Activated CD4-positive, alpha-beta T cell treated with anti-CD3 and anti-CD28 coated beads for 4 hours (primary cell): ENCODE results near the gene GLIS1.

ENCODE experiments used
- DNase-seq, 2 donors: peaks; one replicate each; pipeline ENCODE4 v3.0.0-alpha.2; 2020

Gene GLIS1

DNA sequence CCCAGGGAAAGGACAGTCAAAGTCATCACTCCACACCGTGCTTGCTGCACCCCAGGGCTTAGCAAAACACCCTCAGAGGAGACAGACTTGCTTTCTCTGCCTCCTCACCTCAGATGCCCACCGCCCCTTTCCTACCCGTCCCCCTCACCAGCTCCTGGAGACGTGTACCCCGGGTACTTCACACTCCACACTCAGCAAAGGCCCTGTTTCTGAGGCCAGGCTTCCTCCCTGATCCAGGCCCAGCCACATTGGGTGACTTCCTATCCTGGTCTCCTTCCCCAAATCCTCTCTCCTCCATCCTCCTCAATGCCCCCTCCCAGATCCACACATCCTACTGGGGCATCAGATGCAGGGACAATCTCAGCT, 163.0 kb downstream of the GLIS1 start:
- no peak for DNase-seq

DNA sequence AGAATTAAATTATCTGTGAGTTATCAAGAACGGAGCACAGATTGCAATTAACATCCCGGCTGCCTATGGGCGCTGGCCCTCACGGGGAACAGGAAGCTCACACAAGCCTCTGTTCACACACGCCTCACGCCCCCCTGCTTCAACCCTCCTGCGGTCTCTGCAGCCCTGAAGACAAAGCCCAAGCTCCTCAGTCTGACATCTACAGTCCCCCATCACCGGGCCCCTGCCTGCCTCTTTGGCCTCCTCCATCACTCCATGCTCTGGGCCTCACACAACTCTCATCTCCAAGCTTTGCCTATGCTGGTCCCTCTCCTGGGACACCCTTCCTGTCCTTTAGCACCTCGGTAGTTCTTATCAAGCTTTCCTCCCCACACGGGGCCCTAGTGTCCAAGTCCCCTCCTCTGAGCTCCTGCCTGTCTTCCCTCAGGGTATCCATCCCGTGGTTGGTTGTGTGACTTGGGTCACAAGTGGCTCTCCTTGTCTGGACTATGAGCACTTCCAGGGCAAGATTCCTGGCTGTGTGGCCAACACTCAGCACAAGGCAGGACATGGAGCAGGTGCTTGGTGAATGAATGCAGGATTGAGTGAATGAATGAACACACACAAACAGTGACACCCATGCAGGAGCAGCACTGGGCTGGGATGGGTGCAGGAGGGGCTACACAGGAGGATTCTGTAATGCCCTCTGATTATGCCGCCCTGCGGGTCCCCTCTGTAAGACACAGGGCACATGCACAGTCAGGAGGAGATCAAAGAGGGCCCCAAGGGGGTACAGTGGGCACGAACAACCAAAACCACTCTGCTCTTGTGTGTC, 163.6 kb downstream of the GLIS1 start:
- DNase-seq = no peak

DNA sequence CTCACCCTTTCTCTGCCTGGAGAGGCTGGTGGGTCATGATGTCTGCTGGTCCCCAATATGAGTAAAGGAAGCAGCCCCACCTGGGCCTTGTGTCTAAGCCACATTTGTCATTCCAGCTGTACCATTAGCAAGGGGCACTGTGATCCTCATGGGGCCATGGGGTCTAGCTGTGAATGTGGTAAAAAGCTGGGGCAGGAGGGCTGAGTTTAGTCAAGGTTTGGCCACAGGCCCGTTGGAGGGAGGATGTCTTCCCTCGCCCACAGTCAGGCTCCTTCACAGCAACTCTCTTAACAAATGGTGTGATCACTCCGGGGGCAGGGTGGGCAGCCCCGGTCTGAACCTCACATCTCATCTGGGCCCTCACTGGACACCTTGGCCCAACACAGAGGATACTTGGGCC, 164.3 kb downstream of the GLIS1 start:
- DNase-seq = no peak

DNA sequence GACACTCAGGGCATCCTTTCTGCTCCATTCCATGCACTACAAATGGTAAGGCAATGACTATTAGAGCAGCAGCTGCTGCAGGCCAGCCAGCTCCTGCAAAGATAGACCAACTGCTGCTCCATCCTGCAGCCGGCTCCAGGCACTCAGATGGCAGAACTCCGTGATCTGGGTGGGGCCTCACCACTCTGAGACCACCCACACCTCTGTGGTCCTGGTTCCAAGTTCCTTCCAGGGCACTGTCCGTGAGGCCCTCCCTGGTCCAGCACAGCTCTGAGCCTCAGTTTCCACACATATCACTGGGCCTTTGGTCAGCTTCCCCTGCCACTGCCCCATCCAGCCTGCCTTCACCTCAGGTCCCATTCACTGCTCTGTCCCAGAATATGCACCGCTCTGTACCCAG, 165.0 kb downstream of the GLIS1 start:
- no peak for DNase-seq

DNA sequence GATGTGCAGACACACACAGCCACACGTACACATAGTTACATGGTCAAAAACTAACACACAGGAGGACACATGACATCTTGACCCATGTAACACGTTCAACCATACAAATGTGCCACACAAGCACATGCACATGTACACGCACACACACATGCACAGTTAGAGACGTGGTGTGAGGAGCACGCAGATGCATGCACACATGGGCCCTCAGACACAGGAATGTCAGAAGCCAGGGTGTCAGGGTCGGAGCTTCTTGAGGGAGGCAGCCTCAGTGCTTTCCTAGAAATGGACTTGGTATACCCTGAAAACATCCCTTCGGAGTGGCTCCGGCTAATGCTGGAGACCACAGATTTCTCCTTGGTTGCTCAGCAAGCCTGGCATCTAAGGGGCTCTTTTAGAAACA, 165.4 kb downstream of the GLIS1 start:
- no peak for DNase-seq

DNA sequence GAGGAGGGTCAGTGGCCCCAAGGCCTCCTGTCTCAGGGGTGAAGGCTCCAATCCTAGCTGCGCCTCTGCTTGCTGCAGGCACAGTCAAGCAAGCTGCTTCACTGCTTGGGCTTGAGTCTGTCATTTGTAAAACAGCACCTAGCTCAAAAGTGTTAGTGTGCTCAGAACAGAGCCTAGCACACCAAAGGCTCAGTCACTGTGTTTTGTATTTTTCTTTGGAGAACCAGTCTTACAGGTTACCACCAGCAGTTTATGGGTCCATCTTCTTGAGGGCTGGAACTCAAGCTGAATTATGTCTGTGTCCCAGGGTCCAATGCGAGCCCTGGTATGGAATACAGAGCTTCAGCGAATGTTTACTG, 166.2 kb downstream of the GLIS1 start:
- DNase-seq = no peak

DNA sequence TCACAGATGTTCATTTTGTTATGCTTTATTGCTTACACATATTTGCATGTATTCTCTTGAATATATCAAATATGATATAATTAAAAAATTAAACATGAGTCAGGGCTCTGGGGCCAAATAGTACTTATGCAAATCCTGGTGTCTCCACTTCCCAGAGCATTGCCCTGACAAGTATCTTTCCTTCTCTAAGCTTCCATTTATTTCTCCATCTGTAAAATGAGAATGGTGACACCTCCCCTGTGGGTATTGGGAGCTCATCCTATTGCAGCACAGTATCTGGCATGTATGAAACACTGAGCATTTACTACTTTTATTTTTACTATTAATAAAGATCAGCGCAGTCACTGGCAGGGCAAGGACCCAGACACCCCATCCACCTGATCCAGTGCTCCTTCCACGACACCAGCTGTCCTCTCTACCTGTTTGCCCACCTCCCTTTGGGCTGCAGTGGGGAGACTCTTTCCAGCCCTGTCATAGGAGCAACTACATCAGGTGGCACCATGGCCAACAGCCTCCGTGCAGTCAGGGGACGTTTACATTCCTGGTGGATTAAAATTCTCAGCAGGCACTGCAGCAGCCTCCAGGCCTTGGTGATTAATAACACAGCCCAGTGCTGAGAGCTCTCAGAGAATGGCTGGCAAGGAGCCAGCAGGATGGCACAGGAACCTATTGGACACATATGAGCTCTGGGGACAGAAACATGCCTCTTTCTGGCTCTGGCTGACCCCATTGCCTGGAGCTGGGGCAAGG, 166.7 kb downstream of the GLIS1 start:
- DNase-seq = no peak

DNA sequence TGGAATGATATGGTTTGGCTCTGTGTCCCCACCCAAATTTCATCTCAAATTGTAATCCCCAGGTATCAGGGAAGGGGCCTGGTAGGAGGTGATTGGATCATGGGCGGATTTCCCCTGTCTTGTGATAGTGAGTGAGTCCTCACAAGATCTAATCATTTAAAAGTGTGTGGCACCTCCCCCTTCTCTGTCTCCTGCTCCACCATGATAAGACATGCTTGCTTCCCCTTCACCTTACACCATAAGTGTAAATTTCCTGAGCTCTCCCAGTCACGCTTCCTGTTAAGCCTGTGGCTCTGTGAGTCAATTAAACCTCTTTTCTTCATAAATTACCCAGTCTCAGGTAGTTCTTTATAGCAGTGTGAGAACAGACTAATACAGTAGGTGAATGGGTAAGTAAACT, 170.4 kb downstream of the GLIS1 start:
- no peak for DNase-seq

DNA sequence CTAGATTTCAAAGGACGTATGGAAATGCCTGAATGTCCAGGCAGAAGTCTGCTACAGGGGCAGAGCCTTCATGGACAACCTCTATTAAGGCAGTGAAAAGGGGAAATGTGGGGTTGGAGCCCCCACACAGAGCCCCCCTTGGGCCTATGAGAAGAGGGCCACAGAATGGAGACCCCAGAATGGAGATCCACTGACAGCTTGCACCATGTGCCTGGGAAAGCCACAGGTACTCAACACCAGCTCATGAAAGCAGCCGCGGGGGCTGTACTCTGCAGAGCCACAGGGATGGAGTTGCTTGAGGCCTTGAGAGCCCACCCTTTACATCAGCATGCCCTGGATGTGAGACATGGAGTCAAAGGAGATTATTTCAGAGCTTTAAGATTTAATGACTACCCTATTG, 171.1 kb downstream of the GLIS1 start:
- DNase-seq = no peak

DNA sequence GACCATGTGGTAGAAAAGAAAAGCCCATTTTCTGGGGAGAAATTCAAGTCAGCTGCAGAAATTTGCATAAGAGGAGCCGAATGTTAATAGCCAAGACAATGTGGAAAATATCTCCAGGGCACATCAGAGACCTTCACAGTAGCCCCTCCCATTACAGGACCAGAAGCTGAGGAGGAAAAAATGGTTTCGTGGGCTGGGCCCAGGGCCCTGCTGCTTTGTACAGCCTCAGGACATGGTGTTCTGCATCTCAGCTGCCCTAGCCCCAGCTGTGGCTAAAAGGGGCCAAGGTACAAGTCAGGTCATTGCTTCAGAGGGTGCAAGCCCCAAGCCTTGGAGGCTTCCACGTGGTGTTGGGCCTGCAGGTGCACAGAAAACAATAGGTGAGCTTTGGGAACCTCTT, 171.5 kb downstream of the GLIS1 start:
- no peak for DNase-seq

DNA sequence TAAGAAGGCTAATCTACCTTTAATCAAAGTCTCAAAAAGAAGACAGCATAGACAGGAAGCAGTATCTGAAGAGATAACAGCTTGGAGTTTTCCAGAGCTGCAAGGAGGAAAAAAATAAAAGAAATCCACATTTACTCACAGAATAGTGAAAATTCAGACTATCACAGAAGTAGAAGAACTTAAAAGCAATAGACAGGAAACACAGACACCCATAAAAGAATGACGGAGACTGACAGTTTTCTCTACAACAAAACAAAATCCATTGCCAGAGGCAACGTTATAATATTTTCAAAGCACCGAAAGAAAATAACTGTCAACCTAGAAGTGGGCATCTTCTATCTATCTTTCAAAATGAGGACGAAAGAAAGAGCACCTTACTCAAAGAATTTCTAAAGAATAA, 175.4 kb downstream of the GLIS1 start:
- no peak for DNase-seq

DNA sequence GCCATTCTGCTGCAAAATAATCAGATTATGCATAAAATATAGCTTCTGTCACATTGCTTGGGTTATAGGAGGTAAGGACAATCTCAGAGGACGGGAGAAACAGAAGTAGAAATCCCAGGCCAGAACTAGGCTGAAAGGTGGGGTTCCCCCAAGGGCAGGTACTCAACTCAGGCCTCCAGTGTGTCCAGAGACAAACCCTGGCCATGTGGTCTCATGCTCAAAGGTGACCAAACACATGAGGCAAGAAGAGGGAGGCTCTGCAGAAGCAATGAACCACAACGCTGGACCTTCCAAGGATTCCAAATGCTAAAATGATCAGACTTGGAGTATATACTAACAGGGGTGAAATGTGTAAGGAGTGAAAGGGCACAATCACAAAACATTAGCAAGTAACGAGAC, 176.0 kb downstream of the GLIS1 start:
- DNase-seq = no peak

DNA sequence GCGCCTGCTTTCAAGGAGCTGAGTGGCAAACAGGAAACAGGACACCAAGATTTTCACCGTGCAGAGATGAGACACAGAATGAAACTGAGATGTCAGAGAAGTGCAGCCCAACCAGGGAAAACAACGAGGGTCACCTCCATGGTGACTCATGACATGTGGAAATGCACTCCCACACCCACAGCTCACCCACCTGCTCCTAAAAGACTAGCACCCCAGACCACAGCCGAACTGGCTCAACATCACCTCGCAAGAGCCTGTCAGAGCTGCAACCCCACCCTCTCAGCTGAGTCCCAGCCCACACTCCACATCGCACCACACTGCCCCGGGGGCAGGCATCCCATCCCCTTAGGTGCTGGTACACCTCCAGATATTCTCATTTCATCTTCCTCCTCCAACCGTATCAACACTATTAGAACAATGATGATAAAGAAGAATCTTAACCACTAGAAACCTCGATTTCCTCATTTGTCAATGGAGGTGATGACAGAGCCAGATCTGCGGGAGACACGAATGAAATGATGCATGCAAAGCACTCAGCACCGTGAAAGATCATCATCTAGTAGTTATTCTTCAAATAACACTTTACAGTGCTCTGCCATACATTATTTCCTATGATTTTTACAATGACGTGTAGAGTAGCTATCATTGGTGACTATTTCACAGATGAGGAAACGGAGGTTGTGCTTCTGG, 176.5 kb downstream of the GLIS1 start:
- no peak for DNase-seq

DNA sequence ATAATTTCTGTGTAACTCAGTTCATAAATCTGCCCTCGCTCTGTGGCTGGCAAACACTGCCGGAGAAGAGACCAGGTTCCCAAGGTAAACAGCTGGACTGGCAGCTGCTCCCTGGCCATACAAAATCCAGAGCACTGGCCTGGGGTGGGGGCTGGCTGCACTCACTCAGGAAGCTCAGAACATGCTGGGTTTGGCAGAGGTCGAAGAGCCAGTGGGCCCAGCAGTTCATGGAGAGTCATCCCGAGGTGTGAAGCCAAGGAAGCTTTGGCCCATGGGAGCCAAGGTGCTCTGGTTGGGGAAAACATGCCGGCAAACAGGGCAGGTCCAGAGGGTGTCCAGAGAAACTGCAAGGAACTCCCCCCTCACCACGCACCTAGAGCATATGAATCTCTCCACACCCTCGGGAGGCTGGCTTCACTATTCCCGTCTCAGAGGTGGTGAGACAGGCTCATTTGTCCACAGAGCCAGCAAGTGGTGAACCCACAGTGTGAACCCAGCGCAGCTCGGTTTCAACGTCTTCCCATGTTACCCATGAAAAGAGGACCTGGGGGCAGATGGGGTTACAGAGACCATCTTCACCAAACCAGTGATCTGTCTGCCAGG, 177.4 kb downstream of the GLIS1 start:
- DNase-seq = no peak

DNA sequence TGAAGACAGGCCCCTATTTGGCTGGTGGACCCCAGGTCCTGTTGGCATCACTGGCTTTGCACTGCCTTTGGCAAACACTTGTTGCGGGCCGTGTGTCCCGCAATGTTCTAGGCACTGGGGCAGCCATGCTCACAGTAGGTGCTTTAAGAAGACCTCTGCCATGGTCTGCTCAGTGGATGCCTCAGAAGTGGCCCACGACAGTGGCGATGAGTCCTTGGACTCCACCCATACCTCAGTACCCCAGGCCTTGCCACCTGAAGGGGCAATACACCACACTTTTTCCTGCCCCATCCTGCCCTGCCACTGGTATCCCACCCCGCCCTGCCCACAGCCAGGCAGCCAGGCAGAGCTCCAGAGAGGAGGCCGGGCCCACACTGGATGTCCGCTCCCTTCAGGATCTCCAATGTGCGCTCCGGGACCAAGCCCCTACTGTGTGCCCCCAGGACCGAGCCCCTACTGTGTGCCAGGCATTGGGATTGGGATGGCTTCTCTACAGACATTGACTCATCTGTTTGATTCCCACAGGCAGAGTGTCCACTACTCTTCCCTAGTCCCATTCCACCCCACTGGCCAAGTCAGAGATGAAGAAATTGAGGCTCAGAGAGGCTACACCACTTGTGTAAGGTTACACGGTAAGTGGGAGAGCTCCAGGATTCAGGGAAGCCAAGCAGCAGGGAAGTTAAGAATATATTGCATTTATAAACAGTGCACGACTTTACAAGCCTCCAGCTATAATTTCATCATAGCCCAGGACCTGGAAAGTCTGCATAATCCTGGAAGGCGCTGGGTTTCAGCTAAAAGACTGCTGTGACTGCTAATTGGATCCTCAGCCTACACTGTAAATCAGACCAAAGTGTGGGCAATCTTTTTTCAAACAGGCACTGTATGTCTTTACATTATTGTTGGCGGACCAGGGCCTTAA, 178.1 kb downstream of the GLIS1 start:
- no peak for DNase-seq

DNA sequence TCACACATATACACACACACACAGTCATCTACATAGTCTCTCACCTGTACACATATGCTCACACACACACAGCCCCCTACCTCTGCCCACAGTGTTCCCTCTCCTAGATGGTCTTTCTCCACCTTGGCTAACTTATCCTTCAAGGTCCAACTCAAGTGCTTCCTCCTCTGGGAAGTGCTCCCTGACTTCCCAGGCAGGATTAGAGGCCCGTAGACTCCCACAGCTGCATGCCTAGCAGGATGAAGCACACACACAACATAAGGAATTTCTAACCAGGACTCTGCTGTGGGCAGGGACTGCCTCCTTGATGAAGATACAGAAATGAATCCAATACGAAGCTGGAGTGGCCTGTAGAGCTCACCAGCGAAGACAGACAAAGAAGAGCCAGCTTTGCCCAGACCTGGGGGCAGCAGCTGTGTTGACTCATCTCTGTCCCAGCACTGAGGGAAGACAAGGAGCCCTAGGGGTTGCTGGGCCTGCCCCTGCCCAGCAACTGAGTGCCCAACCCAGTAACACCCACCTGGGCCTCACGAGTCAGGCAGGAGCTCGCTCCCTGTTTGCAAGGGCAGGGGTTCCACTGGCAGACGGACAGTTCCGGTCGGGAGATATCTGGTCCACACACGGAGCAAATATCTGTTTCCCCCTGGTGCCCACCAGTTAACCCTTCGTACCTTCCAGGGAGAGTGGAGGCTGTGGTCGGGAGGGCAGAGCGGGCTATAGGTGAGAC, 178.9 kb downstream of the GLIS1 start:
- DNase-seq = no peak

DNA sequence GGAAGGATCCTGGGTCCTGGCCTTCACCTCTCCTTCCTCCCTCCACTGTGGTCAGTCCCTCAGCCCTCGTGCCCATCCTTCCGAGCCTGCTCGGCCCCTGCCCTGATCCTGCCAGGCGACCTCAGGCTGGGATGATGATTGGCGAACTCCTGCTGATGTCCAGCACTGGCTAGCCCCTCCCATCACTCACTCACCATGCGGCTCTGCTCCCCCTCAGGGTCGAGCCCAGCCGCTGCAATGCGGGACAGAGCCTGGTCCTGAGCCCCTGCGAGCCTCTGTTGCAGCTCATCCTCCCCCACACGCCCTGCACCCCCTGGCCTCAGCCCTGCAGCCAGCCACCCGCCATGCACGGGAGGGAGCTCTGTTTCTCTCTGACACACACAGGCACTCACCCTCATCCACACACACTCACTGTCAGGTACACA, 179.6 kb downstream of the GLIS1 start:
- DNase-seq = no peak

DNA sequence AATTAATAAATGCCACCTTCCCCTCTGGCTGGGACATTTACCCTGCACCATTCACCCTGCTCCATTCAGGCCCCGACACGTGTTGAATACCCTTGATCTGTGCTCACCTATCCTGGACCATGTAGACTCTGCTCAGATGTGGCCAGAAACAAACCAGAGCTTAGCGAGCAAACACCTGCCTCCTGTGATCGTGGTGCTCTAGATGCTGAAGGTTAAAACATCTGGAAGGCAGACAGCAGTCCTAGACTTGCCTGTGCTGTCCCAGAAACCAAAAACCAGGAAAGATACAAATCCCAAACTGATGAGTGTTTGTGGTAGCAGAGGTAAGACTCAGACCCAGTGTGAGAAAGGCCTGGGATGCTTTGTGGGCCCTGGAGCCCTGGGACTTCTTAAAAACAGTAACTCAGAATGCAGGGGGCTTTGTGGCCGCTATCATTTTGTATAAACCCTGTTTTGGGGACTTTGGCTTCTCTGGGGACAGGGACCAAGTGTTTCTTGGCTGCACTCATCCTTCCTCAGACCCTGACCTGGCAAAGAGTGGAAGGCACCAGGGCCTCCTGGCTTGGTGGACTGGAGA, 180.1 kb downstream of the GLIS1 start:
- no peak for DNase-seq

DNA sequence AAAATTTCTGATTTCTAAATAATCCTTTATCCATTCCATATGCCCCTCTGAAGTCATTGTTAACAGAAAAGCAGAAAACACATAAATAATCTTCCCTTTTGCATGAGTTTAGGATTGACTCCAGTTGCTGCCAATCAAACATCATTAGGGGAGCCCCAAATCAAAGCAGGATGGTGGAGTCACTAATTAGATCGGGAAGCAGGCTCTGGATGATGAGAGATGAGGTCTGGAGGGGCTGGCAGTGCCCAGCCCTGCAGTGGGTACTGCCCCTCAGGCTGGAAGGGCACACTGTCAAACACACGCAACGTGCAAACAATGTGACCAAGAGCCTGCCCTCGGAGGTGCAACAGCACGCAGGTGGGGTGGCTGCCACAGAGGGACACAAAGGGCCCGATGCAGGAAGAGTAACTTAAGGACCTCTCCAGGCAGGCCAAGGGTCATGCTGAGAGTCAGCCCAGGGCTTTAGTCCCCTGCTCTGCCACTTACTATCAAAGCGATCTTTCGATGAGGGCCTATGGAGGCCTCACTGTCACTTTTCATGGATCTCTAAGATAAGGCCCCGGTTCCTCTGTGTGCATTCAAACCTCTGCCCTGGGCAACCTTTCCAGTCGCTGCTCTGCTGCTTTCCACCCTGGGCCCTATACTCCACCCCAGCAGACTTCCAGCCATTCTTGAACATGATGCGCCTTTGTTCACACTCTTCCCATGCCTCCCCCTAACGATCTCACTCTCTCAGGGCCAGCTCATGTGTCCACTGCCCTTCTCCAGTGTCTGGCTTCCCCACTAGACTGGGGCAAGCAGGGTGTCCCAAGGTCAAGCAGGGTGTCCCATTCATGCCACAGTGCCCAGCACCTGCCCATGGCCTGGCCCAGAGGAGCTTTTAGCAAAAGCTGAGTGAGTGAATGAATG, 180.9 kb downstream of the GLIS1 start:
- DNase-seq = no peak

DNA sequence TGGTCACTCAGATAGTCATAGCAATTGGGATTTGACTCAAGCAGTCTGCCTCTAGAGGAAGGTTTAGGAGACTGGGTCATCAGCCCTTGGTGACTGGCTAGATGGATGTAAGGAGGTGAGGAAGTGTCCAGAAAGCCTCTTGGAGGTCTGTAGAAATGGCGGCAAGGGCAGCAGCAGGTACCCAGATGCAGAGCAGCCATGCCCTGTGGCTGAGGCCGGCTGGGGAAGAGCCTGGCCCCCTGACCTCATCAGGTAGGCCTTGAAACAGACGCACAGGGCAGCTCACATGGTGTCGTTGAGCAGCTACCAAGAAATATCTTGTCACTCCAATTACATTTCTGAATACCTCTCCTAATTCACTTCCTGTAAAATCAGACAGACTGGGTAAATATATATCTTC, 181.6 kb downstream of the GLIS1 start:
- DNase-seq = no peak
